ENCODE data around the gene MYL12A.

- TF ChIP-seq CTCF (IDR thresholded peaks at IDR 0.05) = no peak
- no peak for TF ChIP-seq POLR2A (IDR thresholded peaks at IDR 0.05)
These were observed 40.0 kb upstream of the MYL12A start for GRCh38 chr18:3207565-3207964.
